HepG2 (cell line): ENCODE measurements around the gene THOC6. TPM values are rescaled to one million over a fixed set of nuclear protein-coding genes. Genes with fewer than 3 reads are reported as not detected.
A peak's percentile ranks its signal among the peaks of the same experiment; 100 is the strongest.

Experiments used
- ELF4 ChIP-seq: sonication (generic); formaldehyde crosslinking; IDR thresholded peaks from 2 replicates; pipeline ENCODE4 v1.5.0; 2020; ENCODE audit warnings: missing genetic modification reagents, mild to moderate bottlenecking, moderate library complexity, borderline replicate concordance
- ESRRA ChIP-seq: sonication (generic); formaldehyde crosslinking; IDR thresholded peaks from 2 replicates; pipeline ENCODE4 v1.5.1; 2020; ENCODE audit warnings: mild to moderate bottlenecking, low read depth, missing genetic modification reagents
- FOXA3 ChIP-seq: IDR thresholded peaks from 2 replicates; pipeline ENCODE4 v1.6.1; 2016; ENCODE audit warnings: missing genetic modification reagents, missing compliant biosample characterization
- ISL2 ChIP-seq: sonication (generic); formaldehyde crosslinking; IDR thresholded peaks from 2 replicates; pipeline ENCODE4 v1.5.0; 2020; ENCODE audit warnings: missing genetic modification reagents
- KDM6A ChIP-seq: IDR thresholded peaks from 2 replicates; pipeline ENCODE4 v1.6.1; 2016; ENCODE audit warnings: low read depth
- MAZ ChIP-seq, 2 experiments: sonication (generic) in 1 of 2; formaldehyde crosslinking in 1 of 2; IDR thresholded peaks; 2 replicates each; pipeline versions ENCODE4 v1.5.0 to v1.6.1; 2012 to 2020; ENCODE audit warnings: low read depth in 2 of 2, mild to moderate bottlenecking in 2 of 2, borderline replicate concordance in 1 of 2, improper control_type of control experiment in 1 of 2, low read length in 1 of 2, missing genetic modification reagents in 1 of 2, moderate library complexity in 1 of 2
- MIER2 ChIP-seq: IDR thresholded peaks from 2 replicates; pipeline ENCODE4 v1.6.1; 2016; ENCODE audit warnings: missing biosample characterization, missing genetic modification reagents
- NONO ChIP-seq, 2 experiments: fragments of 450-650 bp in 1 of 2; sonication (generic) in 1 of 2; formaldehyde crosslinking in 1 of 2; IDR thresholded peaks in 1 of 2; conservative IDR thresholded peaks in 1 of 2; 2 replicates each; pipeline versions ENCODE4 v1.6.1 to v1.8.0; 2017 to 2022; ENCODE audit warnings: mild to moderate bottlenecking in 1 of 2, missing genetic modification reagents in 1 of 2, moderate library complexity in 1 of 2
- SNAI1 ChIP-seq: sonication (generic); formaldehyde crosslinking; IDR thresholded peaks from 2 replicates; pipeline ENCODE4 v1.5.0; 2020; ENCODE audit warnings: mild to moderate bottlenecking, missing genetic modification reagents, borderline replicate concordance
- ZNF230 ChIP-seq: sonication (generic); formaldehyde crosslinking; IDR thresholded peaks from 2 replicates; pipeline ENCODE4 v1.4.0; 2020; ENCODE audit warnings: mild to moderate bottlenecking, missing genetic modification reagents
- ZNF749 ChIP-seq: sonication (generic); formaldehyde crosslinking; IDR thresholded peaks from 2 replicates; pipeline ENCODE4 v1.8.0; 2022; ENCODE audit warnings: mild to moderate bottlenecking, missing genetic modification reagents, moderate library complexity, borderline replicate concordance
- polyA plus RNA-seq, 8 experiments: library from polyadenylated mRNA; depleted of rRNA in 3 of 8; stranded (reverse) in 7 of 8; unstranded in 1 of 8; fragments of >200 nt; fragmentation: Illumina TruSeq in 4 of 8; extraction: Trizol in 4 of 8; gene quantifications; 2 replicates each; pipeline versions ENCODE4 v1.2.1 to v1.2.3, GENCODE V29; 2011 to 2016; ENCODE audit warnings: low read depth in 4 of 8, missing spikeins in 1 of 8, mixed read lengths in 1 of 8; ENCODE audit not compliant: insufficient read depth in 1 of 8
- total RNA-seq, 5 experiments: library from RNA; depleted of rRNA; stranded (reverse); fragments of >200 nt; fragmentation: Illumina TruSeq; extraction: Trizol; gene quantifications; 2 replicates each; pipeline ENCODE4 v1.2.3, GENCODE V29; 2016; ENCODE audit warnings: low read depth in 1 of 5
- TF ChIP-seq, protein P1 (sequence below): sonication (generic); formaldehyde crosslinking; IDR thresholded peaks from 2 replicates; pipeline ENCODE4 v1.4.0; 2020; ENCODE audit warnings: missing genetic modification reagents
- TF ChIP-seq, protein P2 (sequence below): sonication (generic); formaldehyde crosslinking; IDR thresholded peaks from 2 replicates; pipeline ENCODE4 v1.4.0; 2020; ENCODE audit warnings: low read depth, mild to moderate bottlenecking, missing genetic modification reagents
- TF ChIP-seq, protein P3 (sequence below): sonication (generic); formaldehyde crosslinking; IDR thresholded peaks from 2 replicates; pipeline ENCODE4 v1.5.0; 2020; ENCODE audit warnings: missing genetic modification reagents
- TF ChIP-seq, protein P4 (sequence below): sonication (generic); formaldehyde crosslinking; IDR thresholded peaks from 2 replicates; pipeline ENCODE4 v1.5.1; 2020; ENCODE audit warnings: mild to moderate bottlenecking, missing genetic modification reagents, moderate library complexity
- TF ChIP-seq, protein P5 (sequence below): sonication (generic); formaldehyde crosslinking; IDR thresholded peaks from 2 replicates; pipeline ENCODE4; 2020; ENCODE audit warnings: missing genetic modification reagents, mild to moderate bottlenecking, borderline replicate concordance

The THOC6 gene
- total and polyA plus RNA-seq, 2 of the 13 experiments (the other 11 are each of a cell fraction or from before 2014, with no cell fraction given) = 32.1 to 37.0 TPM

DNA sequence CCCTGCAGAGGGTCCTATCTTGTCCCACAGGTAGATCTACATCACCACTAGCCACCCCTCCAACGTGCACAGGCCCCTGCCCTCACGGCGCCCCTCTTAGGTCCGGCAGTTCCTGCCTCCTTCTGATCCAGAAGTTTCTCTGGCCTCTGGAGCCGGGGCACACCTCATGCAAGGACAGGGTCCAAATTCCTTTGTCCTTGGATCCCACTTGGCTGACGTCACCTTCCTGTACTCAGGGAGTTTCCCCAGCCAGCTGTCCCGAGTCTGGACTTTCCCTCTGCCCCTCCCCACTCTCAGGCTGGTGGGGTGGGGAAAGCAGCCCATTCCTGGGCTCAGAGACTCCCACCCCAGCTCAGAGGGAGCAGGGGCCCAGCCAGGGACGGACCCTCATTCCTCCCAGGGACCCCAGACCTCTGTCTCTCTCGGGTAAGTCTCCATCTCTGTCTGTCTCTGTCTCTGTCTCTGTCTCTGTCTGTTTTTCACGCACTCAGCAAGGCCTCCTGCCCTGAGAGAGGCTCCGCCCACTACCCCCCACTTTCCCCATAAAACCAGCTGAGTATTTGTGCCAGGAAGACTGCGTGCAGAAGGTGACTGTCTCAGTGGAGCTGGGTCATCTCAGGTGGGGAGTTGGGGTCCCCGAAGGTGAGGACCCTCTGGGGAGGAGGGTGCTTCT is 41.4 kb downstream of the THOC6 start, which contains the start of gene IL32 (continued):
- TF ChIP-seq, protein P1, sequence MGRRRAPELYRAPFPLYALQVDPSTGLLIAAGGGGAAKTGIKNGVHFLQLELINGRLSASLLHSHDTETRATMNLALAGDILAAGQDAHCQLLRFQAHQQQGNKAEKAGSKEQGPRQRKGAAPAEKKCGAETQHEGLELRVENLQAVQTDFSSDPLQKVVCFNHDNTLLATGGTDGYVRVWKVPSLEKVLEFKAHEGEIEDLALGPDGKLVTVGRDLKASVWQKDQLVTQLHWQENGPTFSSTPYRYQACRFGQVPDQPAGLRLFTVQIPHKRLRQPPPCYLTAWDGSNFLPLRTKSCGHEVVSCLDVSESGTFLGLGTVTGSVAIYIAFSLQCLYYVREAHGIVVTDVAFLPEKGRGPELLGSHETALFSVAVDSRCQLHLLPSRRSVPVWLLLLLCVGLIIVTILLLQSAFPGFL (CRISPR knock-in tag) = no peak
- TF ChIP-seq SNAI1 (CRISPR knock-in tag) (peak; percentile 32; the same call in 1 of the 2 replicates), ESRRA (CRISPR knock-in tag) (peak; percentile 95), NONO (IDR thresholded peaks at IDR 0.05) (no peak), NONO (CRISPR knock-in tag; conservative IDR thresholded peaks at IDR 0.05) (peak; percentile 68), ZNF230 (CRISPR knock-in tag) (0 out of 2 replicates have a peak, but pooled peaks have one; percentile 15), KDM6A (no peak; the same call in 1 of the 2 replicates), MIER2 (no peak), ELF4 (CRISPR knock-in tag) (peak; percentile 49; the same call in 1 of the 2 replicates), ISL2 (CRISPR knock-in tag) (peak; percentile 34; the same call in 1 of the 2 replicates), ZNF749 (CRISPR knock-in tag) (no peak), FOXA3 (CRISPR knock-in tag) (peak; percentile 45), MAZ (IDR thresholded peaks at IDR 0.05; ENCODE audit: borderline replicate concordance, low read depth, low read length) (peak; percentile 38; the same call in 1 of the 2 replicates), MAZ (CRISPR knock-in tag; IDR thresholded peaks at IDR 0.05; ENCODE audit: low read depth) (peak; percentile 75)
- TF ChIP-seq, protein P2, sequence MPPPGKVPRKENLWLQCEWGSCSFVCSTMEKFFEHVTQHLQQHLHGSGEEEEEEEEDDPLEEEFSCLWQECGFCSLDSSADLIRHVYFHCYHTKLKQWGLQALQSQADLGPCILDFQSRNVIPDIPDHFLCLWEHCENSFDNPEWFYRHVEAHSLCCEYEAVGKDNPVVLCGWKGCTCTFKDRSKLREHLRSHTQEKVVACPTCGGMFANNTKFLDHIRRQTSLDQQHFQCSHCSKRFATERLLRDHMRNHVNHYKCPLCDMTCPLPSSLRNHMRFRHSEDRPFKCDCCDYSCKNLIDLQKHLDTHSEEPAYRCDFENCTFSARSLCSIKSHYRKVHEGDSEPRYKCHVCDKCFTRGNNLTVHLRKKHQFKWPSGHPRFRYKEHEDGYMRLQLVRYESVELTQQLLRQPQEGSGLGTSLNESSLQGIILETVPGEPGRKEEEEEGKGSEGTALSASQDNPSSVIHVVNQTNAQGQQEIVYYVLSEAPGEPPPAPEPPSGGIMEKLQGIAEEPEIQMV (CRISPR knock-in tag) = 0 out of 2 replicates have a peak, but pooled peaks have one; percentile 21
- TF ChIP-seq, protein P3, sequence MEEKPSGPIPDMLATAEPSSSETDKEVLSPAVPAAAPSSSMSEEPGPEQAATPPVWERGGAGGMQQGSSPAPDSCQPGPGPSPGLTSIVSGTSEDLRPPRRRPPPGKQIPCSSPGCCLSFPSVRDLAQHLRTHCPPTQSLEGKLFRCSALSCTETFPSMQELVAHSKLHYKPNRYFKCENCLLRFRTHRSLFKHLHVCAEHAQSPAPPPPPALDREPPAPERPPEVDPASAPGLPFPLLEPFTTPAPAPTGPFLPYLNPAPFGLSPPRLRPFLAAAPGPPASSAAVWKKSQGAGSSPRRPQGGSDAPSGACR (CRISPR knock-in tag) = peak; percentile 93
- TF ChIP-seq, protein P4, sequence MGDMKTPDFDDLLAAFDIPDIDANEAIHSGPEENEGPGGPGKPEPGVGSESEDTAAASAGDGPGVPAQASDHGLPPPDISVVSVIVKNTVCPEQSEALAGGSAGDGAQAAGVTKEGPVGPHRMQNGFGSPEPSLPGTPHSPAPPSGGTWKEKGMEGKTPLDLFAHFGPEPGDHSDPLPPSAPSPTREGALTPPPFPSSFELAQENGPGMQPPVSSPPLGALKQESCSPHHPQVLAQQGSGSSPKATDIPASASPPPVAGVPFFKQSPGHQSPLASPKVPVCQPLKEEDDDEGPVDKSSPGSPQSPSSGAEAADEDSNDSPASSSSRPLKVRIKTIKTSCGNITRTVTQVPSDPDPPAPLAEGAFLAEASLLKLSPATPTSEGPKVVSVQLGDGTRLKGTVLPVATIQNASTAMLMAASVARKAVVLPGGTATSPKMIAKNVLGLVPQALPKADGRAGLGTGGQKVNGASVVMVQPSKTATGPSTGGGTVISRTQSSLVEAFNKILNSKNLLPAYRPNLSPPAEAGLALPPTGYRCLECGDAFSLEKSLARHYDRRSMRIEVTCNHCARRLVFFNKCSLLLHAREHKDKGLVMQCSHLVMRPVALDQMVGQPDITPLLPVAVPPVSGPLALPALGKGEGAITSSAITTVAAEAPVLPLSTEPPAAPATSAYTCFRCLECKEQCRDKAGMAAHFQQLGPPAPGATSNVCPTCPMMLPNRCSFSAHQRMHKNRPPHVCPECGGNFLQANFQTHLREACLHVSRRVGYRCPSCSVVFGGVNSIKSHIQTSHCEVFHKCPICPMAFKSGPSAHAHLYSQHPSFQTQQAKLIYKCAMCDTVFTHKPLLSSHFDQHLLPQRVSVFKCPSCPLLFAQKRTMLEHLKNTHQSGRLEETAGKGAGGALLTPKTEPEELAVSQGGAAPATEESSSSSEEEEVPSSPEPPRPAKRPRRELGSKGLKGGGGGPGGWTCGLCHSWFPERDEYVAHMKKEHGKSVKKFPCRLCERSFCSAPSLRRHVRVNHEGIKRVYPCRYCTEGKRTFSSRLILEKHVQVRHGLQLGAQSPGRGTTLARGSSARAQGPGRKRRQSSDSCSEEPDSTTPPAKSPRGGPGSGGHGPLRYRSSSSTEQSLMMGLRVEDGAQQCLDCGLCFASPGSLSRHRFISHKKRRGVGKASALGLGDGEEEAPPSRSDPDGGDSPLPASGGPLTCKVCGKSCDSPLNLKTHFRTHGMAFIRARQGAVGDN (CRISPR knock-in tag) = peak; percentile 98
- TF ChIP-seq, protein P5, sequence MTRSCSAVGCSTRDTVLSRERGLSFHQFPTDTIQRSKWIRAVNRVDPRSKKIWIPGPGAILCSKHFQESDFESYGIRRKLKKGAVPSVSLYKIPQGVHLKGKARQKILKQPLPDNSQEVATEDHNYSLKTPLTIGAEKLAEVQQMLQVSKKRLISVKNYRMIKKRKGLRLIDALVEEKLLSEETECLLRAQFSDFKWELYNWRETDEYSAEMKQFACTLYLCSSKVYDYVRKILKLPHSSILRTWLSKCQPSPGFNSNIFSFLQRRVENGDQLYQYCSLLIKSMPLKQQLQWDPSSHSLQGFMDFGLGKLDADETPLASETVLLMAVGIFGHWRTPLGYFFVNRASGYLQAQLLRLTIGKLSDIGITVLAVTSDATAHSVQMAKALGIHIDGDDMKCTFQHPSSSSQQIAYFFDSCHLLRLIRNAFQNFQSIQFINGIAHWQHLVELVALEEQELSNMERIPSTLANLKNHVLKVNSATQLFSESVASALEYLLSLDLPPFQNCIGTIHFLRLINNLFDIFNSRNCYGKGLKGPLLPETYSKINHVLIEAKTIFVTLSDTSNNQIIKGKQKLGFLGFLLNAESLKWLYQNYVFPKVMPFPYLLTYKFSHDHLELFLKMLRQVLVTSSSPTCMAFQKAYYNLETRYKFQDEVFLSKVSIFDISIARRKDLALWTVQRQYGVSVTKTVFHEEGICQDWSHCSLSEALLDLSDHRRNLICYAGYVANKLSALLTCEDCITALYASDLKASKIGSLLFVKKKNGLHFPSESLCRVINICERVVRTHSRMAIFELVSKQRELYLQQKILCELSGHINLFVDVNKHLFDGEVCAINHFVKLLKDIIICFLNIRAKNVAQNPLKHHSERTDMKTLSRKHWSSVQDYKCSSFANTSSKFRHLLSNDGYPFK (CRISPR knock-in tag) = peak; percentile 39; the same call in 1 of the 2 replicates
